Activated CD8-positive, alpha-beta memory T cell treated with anti-CD3 and anti-CD28 coated beads for 1 hour (primary cell): ENCODE data around the gene FXYD1.
"Not testable (repeated sequence)": the region's sequence is repeated elsewhere in the genome, so short reads cannot be mapped to it uniquely, and the experiment has no call there.

Experiments
- DNase-seq, 2 donors: peaks; one replicate each; pipeline ENCODE4 v3.0.0-alpha.2; 2020; ENCODE audit warnings: low read depth in 1 of 2; ENCODE audit errors: extremely low read depth in 1 of 2

The FXYD1 gene

DNA sequence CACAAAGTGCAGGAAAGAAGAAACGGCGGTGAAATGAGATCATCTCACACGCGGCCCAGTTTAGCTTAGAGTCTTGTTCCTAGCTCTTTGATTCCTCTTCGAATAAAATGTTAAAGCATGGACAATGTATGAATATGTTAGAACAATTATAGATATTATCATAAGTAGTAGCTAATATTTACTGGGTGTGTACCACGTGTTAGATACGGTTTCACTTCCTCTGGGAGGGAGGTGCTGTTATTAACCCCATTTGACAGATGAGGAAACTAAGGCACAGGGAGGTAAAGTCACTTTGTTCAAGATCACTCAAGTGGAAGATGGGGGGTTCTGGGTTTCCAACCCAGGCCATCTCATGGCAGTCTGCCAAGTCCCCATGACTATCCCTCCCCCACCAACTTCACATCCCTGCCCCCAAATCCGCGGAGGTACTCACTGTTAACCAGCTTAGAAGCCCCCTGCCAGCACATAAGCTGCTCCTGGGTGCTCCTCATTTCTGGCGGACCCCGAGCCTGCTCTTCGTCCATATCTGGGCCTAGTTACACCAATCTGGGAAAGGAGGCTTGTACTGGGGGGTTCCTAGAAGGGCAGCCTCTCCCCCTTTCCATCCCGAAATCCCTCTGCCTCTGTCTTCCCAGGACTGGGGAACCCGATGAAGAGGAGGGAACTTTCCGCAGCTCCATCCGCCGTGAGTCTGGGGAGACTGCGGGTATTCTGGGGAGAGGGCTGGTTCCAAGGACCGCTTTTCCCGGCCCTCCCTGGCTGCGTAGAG is 3.4 kb downstream of the FXYD1 start:
- DNase-seq = no peak

DNA sequence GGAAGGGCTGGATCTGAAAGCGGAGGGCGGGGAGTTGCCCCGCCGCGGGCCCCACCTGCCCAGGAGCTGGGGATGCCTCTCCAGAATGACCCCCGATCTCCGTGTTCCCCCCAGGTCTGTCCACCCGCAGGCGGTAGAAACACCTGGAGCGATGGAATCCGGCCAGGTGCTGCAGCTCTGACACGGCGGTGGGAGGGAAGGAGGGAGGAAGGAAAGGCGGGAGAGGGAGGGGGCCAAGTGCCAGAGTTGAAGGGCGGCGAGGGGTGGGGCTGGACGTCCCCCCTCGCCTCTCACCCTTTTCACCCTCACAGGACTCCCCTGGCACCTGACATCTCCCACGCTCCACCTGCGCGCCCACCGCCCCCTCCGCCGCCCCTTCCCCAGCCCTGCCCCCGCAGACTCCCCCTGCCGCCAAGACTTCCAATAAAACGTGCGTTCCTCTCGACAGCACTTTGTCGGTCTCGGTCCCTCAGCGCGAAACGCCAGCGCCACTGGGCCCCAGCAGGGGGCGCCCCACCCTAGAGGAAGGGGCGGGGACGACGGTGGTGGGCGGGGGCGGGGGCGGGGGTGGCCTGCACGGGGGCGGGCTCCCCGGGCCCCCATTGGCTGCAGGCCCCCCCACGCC is 4.1 kb downstream of the FXYD1 start:
- DNase-seq = peak; percentile 33 to 74

DNA sequence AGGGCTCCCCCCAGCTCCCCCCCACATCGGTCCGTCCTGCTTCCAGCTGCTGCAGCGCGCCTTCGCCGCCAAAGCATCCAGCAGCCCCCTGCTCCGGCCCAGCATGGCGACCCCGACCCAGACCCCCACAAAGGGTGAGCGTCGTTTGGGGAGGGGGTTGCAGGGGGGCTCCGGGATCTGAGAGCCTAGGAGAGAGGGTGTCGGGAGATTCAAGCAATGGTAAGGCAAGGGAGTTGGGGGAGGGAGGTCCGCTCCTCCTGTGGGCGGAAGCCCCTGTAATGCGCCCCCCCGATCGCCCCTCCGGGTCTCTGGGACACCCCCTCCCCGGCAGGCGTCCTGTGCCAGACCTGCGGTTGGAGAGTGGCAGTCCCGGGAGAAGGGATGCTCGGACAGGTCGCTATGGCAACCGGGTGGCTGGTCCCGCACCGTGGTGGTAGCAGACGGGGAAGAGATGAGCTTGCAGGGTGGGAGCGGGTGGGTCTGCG is 4.6 kb downstream of the FXYD1 start, which contains the start of gene FXYD7:
FXYD7 (plus strand) TSS at position 25 of the 485 bp plus-strand sequence; CDS start at position 104, 79 bp downstream.
- DNase-seq = no peak

DNA sequence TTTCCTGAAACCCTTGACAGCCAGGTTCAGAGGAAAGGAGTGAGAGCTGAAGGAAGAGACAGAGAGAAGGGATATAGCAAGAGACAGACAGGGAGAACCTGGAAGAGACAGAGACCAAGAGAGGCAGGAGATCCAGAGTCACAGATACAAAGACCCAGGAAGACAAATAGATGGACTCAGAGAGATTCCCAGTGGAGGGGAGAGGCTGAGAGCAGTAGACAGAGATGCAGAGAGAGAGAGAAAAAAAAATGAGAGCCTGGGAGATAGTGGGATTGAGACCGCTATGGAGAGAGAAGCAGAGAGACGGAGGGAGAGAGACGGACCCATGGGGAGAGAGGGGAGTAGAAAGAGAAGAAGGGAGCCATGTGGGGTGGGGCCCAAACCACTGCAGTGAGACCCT is 5.2 kb downstream of the FXYD1 start:
- no peak for DNase-seq

DNA sequence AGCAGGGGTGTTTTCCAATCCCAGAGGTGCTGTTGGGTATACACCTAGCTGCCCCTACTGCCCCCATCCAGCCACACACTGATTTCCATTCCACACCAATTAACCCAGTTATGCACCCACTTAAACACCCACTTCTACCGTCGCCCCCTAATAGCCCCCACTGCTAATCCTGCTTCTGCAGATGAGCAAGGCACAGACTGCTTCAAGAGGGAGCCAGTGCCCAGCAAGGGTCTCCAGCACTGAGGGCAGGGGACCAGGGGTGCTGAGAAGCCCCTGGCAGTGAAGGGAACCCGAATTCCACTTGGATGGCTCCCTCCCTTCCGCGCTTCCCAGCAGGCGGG is 5.6 kb downstream of the FXYD1 start:
- no peak for DNase-seq

DNA sequence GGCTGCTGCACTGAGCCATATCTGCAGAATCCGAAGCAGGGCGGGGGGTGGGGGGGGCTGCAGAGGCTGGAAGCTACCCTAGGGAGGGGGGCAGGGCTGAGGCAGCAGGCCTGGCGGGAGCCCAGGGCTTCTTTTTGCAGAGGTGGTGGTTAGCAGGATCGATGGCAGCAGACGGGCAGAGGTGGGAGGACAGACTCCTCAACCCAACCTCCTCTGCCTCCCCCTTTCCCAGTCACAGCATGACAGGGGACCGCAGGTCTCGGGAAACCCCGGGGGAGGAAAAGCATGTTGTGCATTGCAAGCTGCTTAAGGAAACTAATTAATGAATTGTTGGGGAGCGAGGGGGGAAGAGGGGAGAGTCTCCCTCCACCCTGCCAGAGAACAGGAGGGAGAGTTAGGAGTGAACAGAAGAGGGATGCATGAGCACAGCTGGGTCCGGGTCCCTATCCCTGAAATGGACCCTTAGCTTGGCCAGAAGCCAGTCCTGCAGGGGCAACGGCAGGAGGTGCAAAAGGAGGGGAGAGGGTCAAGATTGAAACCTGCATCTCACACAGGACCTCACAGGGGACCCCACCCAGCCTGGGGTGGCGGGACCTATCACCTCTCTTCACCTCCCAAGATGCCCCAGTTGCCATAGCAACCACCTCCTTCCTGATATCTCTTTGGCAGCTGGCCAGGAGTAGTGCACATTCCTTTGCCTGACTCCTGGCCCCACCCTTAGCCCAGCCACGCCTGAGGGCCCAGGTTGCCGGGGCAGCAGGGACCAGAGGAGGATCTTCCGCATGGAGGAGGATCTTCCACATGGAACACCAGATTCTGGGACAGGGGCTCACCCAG is 6.2 kb downstream of the FXYD1 start:
- DNase-seq = no peak

DNA sequence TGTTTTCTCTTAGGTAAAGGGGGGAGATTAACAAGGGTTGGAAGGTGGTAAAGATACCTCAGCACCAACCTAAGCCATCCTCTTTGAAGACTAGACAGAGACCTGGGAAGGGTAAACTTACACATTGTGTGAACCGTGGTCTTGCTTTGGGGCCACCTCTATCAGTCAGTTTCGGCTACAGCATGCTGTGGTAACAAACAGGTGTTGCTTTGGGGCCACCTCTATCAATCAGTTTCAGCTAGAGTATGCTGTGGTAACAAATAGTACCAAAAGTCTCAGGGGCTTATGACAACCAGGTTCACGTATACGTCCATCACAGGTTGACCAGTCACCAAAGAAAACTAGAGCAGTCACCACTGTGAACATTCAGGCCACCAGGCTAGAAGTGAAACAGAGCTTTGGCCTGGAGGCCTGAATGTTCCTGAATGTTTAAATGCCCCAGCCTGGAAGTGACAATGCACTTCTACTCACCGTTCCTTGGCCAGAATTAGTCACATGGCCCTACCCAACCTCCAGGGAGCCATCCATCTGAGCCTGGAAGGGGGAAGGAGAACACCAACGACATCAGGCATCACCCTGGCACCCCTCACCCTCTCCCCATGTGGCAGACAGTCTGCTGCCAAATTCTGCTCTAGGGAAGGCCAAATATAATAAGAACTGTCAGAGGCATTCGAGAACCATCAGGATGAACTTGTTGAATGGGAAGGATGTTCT is 8.3 kb downstream of the FXYD1 start:
- no peak for DNase-seq

DNA sequence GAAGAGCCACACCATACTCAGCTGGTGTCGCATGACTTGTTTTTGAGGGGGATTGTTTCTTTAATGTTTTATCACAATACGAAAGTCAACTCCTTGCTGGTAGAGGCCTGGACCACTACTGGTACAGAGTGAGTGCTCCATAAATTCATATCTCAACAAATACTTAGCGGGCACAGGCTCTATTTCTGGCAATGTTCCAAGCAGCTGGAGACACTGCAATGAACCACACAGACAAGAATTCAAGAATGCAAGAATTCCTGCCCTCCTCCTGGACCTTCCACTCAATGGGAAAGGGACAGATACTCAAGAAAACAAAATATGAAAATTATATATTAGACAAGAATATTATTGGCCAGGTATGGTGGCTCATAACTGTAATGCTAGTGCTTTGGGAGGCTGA is 10.8 kb downstream of the FXYD1 start:
- no peak for DNase-seq

DNA sequence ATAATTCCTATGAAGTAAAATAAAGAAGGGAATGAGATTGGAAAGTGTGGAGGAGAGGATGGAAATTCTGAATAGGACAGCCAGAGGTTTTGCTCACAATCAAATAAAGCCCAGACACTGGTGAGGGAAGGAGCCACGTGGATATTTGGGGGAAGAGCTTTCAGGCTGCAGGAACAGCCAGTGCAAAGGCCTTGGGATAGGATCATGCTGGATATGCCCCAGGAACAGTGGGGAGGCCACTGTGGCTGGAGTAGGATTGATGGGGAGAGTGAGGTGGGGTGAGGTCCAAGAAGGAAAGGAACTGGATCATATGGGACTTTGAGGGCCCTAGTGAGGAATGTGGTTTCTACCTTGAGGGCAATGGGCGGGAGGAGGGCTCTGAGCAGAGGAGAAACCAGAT is 11.8 kb downstream of the FXYD1 start:
- no peak for DNase-seq

DNA sequence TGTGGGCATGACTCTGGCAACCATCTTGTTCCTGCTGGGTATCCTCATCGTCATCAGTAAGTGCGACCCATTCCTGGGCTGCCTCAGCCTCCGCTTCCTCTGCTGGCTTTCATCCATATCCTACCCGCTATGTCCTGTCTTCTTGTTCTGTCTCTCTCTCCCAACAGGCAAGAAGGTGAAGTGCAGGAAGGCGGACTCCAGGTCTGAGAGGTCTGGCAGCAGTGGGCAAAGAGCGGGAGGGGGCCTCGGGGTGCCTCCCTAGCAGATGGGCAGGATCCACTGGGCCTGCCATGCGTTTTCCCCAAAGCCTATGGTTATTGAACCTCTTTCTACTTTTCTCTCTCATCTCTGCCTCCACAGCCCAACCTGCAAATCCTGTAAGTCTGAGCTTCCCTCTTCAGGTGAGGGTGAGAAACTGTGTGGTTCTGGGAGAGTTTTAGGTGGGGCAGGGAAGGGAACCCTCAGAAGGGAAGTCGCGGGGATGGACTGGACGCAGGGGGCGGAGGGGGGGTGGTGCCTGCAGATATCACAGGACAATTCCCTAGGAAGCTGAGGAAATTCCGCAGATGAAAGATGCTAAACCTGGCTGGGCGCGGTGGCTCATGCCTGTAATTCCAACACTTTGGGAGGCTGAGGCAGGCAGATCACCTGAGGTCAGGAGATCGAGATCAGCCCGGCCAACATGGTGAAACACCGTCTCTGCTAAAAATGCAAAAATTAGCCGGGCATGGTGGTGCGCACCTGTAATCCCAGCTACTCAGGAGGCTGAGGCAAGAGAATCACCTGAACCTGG is 12.8 kb downstream of the FXYD1 start:
- no peak for DNase-seq

DNA sequence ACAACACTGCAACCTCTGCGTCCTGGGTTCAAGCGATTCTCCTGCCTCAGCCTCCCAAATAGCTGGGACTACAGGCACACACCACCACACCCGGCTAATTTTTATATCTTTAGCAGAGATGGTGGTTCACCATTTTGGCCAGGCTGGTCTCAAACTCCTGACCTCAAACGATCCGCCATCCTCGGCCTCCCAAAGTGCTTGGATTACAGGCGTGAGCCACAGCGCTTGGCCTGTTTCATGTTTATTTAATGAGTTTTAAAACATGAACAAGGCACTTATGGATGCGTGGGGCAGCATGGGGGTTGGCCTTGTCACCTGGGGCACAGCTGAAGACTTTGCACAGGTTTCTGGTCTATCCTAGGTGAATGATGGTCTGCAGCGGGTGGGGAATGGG is 14.5 kb downstream of the FXYD1 start:
- DNase-seq = not testable (repeated sequence)

DNA sequence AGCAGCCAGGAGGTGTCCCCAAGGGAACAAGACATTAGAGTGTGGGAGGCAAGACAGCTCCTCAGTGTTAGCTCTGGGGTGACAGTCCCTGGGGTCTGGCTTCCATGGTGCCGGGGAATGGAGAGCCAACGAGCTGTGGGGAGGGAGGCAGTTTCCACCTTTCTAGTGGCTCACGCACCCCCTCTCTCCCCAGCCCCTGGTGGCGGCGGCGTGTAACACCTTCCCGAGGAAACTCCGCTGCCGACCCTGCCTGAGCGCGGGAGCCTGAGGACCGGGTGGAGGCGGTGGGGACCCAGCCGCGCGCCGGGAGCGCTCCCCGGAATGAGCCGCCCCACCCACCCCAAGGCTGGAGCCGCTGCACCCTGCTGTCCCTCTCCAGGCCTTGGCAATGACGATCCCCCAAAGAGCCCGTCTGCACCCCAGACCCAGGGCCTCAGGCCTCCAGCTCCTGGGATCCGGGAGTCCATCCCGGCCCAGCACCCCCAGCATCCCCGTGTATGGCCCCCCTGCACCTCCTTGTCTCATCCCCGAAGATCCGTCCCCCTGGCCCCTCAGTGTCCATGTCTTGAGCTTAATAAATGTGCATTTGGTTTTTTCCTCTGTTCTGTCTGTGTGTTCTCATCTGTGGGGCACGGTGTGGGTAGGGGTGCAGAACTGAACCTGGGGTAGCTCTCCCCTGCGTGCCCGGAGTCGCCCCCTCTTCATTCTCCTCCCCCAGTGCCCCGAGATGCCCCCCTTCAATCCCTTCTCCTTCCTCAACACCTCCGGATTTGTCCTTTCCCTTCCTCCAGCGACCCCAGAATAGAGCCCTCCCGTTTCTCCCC is 15.3 kb downstream of the FXYD1 start:
- DNase-seq = peak; percentile 44 to 67

DNA sequence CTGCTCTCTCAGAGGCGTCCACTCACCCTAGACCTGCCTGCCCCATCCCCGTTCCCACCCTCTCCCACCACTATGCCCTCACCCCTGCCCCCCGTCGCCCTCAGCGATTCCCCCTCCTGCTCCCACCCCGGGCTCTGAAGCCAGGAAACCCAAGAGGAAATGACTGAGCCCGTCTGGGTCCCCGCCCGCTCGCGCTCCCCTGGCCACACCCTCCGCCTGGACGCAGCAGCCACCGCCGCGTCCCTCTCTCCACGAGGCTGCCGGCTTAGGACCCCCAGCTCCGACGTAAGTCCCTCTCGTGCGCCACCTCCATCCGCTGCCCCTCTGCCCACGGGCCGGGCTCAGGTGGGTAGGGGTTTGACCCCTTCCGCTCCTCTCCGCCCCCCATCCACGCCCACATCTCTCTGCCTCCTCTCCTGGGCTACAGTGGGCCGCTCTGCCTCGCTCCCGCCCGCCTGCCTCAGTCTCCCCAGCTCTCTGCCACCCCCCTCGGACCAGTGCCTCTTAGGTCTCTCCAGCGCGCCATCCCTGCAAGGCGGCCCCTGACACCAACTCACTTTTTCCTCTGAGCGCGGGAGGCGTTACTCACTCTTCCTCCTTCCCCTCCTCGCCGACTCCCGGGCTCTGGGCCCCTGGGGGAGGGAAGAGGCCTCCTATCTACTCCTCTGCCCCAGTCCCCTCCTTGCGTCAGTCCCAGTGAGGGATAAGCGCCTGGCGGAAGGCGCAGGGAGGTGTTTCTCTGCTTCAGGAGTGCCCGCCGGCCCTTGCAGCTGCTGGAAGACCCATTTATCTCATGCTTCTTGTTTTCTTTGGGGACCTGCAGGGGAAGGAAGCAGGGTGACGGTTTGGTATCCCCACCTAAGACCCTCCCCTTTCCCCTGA is 16.1 kb downstream of the FXYD1 start, which contains the start of gene FXYD5:
FXYD5 (plus strand) TSS at position 211 of the 882 bp plus-strand sequence. CDS start 816 bp downstream, outside the sequence.
- peak; percentile 61 to 70 for DNase-seq

DNA sequence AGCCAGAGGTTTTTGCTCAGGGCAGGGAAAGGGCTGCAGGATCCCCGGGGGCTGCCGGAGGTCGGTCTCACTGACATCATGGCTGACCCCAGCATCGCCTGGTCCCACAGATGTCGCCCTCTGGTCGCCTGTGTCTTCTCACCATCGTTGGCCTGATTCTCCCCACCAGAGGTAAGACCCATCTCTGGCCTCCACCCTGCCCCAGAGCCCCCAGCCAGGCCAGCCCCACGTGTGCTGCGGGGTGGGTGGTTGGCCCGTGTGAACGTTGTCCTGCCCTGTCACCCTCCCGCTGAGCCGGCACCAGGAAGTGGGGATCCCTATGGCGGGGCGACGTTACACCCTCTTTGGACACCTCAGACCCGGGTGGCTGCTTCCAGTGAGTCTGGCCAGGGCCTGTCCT is 16.8 kb downstream of the FXYD1 start:
- DNase-seq = no peak

DNA sequence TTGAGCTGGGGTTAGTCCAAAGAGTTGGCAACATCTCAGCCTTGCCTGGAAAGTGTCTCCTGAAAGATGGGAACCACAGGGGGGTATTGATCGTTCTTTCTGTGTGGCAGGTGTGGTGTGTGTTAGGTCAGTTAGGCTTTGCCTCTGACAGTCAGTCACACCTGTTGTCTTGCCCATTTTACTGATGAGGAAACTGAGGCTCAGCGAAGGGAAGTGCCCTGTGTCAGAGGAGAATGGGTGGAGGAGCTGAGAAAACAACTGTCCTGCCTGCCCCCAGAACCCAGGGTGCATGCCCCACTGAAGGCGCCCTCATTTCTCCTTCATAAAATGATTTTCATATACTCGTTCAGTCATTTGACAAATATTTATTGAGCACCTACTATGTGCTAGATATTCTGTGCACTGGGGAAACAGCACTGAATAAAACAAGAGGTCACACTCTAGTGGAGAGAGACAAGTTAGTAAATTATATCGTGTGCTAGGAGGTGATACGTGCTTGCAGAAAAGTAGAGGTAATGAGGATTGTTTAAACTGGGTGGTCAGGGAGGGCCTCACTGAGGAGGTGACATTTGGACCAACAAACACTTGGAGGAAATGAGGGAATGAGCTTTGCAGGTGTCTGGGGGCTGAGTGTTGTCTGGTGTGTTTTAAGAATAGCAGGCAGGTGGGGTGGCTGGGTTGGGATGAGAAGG is 17.5 kb downstream of the FXYD1 start:
- no peak for DNase-seq

DNA sequence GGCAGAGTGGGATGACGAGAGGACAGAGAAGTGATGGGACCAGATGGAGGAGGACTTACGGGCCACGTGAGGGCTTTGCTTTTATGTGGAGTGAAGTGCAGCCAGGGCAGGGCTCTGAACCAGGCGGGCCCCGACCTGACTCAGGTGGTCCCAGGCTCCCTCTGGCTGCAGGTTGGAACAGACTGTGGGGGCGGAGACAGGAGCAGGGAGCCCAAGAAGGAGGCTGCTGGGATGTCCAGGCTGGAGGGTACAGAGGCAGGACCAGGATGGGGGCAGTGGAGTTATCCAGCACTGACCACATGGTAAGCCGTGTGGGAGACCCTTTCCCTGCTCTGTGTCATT is 18.0 kb downstream of the FXYD1 start:
- no peak for DNase-seq

DNA sequence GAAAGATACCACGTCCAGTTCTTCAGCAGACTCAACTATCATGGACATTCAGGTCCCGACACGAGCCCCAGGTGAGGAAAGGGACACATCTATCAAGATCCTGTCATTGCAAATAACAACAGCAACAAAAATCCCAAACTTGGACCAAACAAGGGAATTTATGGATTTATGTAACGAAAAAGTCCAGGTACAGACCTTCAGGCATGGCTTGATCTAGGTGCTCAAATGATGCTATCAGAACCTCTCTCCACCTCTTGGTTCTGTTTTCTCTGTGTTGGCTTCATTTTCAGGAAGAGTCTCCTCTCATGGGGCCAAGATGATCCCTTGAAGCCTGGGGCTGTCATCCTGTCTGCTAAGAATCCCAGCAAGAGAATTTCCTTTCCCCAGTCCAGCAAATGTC is 18.8 kb downstream of the FXYD1 start:
- DNase-seq = no peak

DNA sequence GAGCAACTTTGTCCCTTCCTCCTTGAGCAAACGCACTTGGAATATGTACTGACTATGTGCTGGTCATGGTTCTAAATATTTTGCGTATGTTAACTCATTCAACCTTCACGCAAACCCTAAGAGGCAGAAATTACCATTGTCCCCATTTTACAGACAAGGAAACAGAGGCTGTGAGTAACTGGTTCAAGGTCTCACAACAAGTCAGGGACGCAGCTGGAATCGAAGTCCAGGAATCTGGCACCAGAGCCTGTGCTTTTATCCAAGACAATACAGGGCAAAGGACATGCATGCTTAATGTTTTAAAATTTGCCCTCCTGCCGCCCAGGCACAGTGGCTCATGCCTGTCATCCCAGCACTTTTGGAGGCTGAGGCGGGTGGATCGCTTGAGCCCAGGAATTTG is 21.0 kb downstream of the FXYD1 start:
- DNase-seq = no peak
